Ectodermal cell (in vitro differentiated cells): Measurements from ENCODE around the gene CCDC57.

Experiments
- H3K27ac ChIP-seq: 2 replicates; pipeline ENCODE4 v1.7.0; 2013; ENCODE audit warnings: mild to moderate bottlenecking, low read depth, low read length; ENCODE audit not compliant: insufficient read depth, poor library complexity, severe bottlenecking
- H3K27me3 ChIP-seq: 2 replicates; pipeline ENCODE4 v1.7.0; 2013; ENCODE audit warnings: mild to moderate bottlenecking, low read length; ENCODE audit not compliant: insufficient read depth, control insufficient read depth, poor library complexity, severe bottlenecking
- H3K36me3 ChIP-seq: one replicate; pipeline ENCODE4 v1.7.0; 2013; ENCODE audit warnings: low read length; ENCODE audit not compliant: control insufficient read depth, insufficient read depth
- H3K4me1 ChIP-seq: one replicate; pipeline ENCODE4 v1.7.0; 2013; ENCODE audit warnings: low read length; ENCODE audit not compliant: control insufficient read depth, insufficient read depth
- H3K4me3 ChIP-seq: 2 replicates; pipeline ENCODE4 v1.7.0; 2013; ENCODE audit warnings: low read depth, low read length, control low read depth; ENCODE audit not compliant: insufficient read depth
- H3K9me3 ChIP-seq: 2 replicates; pipeline ENCODE4 v1.7.0; 2013; ENCODE audit warnings: mild to moderate bottlenecking, low read length, moderate library complexity; ENCODE audit not compliant: control insufficient read depth
- WGBS, 2 experiments: methylation state at CpG; one replicate each; pipeline ENCODE4 v1.1.7; 2013; ENCODE audit warnings: missing lambda C conversion rate in 2 of 2; 5-methylcytosine and 5-hydroxymethylcytosine counted together

CCDC57 gene

DNA sequence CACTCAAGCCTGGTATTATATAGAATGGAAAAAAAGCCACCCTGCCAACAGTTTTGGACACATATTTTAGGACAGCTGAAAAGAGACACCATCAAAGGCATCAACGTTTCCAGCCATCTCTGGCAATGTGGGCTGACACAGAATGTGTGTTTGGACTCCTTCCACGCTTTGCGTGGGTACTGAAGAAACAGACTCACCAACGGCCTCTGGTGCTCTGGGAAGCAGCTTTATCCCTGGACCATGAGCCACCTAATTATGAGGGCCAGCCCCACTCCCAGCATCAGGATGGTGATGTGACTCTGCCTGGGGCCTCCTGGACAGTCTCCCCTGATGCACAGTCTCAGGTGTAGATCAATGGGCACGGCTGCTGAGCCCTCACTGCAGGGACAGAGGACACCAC lies 27.9 kb downstream of the CCDC57 start:
- Histone ChIP-seq H3K9me3 (no peaks in the 10 kb centered on the region), H3K27ac (no peak overlapping the region), H3K4me1 (no peaks in the 10 kb centered on the region), H3K36me3 (peaks cover 5% of the 10 kb centered on the region), H3K27me3 (no peaks in the 10 kb centered on the region), H3K4me3 (no peak overlapping the region)
- 94 to 96% methylated on average over 5 of the region's 5 CpGs for WGBS, 2 experiments

DNA sequence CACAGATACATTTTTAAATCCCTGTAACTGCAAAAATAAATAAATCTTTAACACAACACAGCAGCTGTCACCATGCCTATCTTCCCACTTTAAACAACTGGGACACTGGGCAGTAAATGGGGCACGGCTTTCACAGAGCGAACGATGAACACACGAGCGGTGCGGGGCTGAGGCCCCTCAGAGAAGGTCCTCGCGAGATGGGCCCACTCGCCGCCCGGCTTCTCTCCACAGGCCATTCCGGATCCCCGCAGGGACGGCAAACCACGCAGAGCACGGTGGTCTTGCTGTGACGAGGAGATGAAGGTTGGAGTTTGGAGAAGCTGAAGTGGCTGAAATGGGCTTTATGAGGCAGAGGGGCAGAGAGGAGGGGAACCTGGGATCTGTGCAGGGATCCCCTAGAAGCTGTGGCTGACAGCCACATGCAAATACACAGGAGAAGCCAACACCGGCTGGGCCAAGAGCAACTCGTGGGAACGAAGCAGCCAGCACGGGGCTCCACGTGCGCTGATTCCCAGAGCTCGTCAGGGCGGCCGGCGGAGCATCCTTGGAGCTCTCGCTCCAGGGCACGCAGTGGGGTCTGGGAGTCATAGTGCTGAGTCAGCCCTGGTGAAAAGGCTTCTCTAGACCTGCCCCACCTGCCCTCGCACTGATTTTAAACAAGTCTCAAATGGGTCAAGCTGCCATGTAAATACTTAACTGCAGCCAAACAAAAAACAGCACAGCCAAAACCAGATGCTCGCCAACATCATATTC lies 31.7 kb downstream of the CCDC57 start:
- no peak overlapping the region for H3K27ac ChIP-seq
- no peak overlapping the region for H3K4me3 ChIP-seq
- H3K9me3 ChIP-seq: no peaks in the 10 kb centered on the region
- no peaks in the 10 kb centered on the region for H3K4me1 ChIP-seq
- peaks cover 12% of the 10 kb centered on the region for H3K36me3 ChIP-seq
- 88 to 92% methylated on average over 30 to 31 of the region's 31 CpGs for WGBS, 2 experiments
- H3K27me3 ChIP-seq: peaks cover 12% of the 10 kb centered on the region

DNA sequence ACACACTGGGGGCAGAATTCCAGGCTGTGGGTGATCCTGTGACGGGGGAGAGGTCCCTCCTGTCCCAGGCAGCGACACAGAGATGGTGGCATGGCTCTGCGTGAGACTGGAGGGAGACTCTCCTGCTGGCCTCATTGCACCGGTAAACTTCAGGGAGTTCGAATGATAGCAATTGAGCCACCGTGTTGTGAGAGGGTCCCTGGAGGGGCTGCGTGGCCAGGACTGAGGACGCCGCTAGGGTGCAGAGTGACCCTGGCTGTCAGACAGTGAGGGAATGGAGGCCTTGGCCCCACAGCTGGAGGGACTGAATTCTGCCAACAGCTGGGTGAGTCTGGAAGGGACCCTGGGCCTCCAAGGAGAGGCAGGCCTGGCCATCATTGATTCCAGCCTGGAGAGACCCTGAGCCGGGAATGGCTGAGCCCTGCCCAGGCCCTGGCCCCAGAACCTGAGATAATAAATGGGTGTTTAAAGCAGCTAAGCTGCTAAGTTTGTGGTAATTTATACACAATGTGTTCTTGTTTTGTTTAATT lies 32.6 kb downstream of the CCDC57 start:
- H3K4me3 ChIP-seq: no peak overlapping the region
- peaks cover 12% of the 10 kb centered on the region for H3K36me3 ChIP-seq
- H3K4me1 ChIP-seq: no peaks in the 10 kb centered on the region
- H3K27me3 ChIP-seq: peaks cover 21% of the 10 kb centered on the region
- WGBS, 2 experiments: 95 to 96% methylated on average over 10 of the region's 10 CpGs
- no peaks in the 10 kb centered on the region for H3K9me3 ChIP-seq
- no peak overlapping the region for H3K27ac ChIP-seq

DNA sequence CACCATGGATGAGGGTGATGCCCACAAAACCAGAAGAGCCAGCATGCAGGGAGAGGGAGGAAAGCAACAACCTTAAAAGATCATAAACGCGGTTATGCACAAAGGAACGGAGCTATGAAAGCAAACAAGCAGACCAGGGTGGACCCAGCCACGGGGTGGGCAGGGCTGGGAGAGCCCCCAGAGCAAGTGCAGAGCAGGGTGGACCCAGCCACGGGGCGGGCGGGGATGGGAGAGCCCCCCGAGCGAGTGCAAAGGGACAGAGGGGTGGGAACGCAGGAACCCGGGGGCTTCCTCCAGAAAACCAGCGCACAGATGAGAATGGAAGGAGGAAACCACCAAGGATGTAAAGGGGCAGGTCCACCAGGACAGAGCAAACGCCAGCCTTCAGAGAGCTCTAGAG lies 33.2 kb downstream of the CCDC57 start:
- H3K4me3 ChIP-seq: no peak overlapping the region
- peaks cover 12% of the 10 kb centered on the region for H3K36me3 ChIP-seq
- peaks cover under 1% of the 10 kb centered on the region for H3K4me1 ChIP-seq
- 94 to 96% methylated on average over 13 of the region's 13 CpGs for WGBS, 2 experiments
- no peaks in the 10 kb centered on the region for H3K9me3 ChIP-seq
- H3K27ac ChIP-seq: no peak overlapping the region
- peaks cover 27% of the 10 kb centered on the region for H3K27me3 ChIP-seq

DNA sequence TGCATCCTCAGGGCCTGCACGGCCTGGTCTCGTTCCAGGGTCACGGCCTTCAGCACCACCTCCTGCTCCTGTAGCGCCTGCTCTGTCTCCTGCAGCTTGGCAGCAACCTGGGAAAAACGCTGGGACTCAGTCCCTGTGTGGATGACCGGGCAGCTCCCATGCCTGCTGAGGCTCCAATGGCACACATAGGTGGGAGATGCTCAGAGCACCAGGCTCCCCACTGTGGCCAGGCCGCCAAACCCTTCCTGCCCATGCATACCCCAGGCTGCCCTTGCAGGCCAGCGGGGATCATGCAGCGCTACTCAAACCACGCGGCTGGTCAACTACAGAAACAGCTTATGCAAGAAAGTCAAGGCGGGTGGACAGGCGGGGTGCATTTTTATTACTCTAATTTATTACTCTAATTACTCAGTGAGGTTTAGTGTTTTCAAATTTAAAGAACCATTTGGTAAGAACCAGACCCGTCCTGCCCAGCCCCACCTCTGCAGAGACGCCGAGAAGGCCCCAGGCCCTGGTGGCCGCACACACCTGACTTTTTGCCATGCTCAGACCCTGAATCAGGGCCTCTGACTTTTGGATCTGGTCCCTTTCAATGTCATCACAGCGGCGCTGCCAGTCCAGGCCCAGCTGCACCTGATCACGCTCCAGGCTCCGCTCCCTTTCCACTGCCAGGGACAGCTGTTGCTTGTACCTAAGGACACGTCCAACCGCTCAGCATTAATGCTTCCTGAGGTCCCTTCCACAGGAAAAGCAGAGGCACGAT lies 34.0 kb downstream of the CCDC57 start:
- Histone ChIP-seq H3K27me3 (peaks cover 34% of the 10 kb centered on the region), H3K4me3 (no peak overlapping the region), H3K27ac (no peak overlapping the region), H3K9me3 (no peaks in the 10 kb centered on the region), H3K4me1 (peaks cover 8% of the 10 kb centered on the region), H3K36me3 (peaks cover 12% of the 10 kb centered on the region)
- 86% methylated on average over 23 to 24 of the region's 24 CpGs for WGBS, 2 experiments

DNA sequence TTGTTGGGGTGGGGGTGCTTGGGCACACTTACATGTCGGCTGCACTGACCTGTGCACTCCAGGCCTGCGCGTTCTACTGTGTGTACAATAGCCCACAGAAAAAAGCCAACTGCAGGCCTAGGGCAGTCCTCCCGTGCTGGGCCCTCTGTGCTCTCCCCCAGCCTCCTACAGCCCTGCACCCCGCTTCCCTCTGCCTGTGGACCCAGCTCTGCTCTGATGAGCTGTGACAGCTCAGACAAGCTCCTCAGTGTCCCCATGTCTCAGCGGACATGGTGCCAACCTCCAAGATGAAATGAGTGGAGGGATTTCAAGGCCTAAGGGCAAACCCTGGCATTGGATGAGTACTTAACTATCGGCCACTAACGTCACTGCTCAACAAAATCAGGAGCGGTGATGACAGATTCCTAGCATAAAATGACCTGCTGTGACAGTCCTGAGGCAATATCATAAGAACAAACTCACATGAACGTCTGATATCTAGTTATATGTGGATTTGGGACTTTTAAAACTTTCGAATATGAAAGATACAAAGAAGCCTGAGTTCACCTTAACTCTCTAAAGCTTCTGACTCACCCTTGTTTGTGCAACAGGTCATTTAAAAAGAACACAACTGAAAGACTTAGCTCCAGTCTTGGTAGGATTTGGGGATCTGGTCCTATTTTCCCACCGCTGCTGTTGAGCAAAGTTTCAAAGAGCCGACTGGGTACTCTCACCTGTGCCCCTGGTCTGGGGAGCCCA lies 34.7 kb downstream of the CCDC57 start:
- H3K9me3 ChIP-seq: no peaks in the 10 kb centered on the region
- H3K27ac ChIP-seq: no peak overlapping the region
- peaks cover 12% of the 10 kb centered on the region for H3K36me3 ChIP-seq
- no peak overlapping the region for H3K4me3 ChIP-seq
- peaks cover 12% of the 10 kb centered on the region for H3K4me1 ChIP-seq
- WGBS, 2 experiments: 95 to 96% methylated on average over 13 of the region's 13 CpGs
- peaks cover 42% of the 10 kb centered on the region for H3K27me3 ChIP-seq

DNA sequence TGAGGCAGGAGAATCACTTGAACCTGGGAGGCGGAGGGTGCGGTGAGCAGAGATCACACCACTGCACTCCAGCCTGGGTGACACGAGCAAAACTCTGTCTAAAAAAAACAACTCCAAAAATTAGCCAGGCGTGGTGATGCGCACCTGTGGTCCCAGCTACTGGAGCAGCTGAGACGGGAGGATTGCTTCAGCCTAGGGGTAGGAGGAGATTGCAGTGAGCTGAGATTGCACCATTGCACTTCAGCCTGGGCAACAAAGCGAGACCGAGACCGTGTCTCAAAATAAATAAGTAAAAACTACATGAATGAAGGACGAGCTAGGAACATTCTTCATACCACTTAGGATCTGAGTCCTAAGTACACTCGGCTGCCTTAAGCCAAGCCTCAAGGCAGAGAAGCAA lies 35.4 kb downstream of the CCDC57 start:
- no peaks in the 10 kb centered on the region for H3K9me3 ChIP-seq
- 95 to 96% methylated on average over 11 of the region's 11 CpGs for WGBS, 2 experiments

DNA sequence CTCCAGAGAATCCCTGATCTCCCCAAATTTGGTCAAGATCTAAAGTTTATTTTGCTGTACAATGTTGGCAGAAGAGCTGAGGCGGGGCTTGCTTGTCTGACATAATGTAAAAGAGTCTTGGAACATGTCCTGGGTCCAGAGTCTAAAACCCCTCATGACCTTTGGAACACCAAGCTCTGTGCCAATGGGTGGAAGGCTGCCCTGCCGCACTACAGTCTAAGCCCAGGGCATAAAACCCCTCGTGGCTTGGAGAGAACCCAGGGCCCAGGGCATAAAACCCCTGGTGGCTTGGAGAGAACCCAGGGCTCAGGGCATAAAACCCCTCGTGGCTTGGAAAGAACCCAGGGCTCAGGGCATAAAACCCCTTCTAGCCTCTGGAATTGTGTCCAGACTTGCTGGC lies 36.7 kb downstream of the CCDC57 start:
- Histone ChIP-seq H3K27me3 (peaks cover 54% of the 10 kb centered on the region), H3K4me3 (no peak overlapping the region), H3K27ac (no peak overlapping the region), H3K9me3 (no peaks in the 10 kb centered on the region), H3K36me3 (peaks cover 10% of the 10 kb centered on the region), H3K4me1 (peaks cover 12% of the 10 kb centered on the region)
- WGBS, 2 experiments: 85 to 89% methylated on average over 4 of the region's 4 CpGs

More for the DNA sequence above, 35.4 kb downstream of the CCDC57 start:
- H3K27ac ChIP-seq: no peak overlapping the region
- peaks cover 48% of the 10 kb centered on the region for H3K27me3 ChIP-seq
- H3K4me3 ChIP-seq: no peak overlapping the region
- peaks cover 12% of the 10 kb centered on the region for H3K4me1 ChIP-seq
- H3K36me3 ChIP-seq: peaks cover 12% of the 10 kb centered on the region

DNA sequence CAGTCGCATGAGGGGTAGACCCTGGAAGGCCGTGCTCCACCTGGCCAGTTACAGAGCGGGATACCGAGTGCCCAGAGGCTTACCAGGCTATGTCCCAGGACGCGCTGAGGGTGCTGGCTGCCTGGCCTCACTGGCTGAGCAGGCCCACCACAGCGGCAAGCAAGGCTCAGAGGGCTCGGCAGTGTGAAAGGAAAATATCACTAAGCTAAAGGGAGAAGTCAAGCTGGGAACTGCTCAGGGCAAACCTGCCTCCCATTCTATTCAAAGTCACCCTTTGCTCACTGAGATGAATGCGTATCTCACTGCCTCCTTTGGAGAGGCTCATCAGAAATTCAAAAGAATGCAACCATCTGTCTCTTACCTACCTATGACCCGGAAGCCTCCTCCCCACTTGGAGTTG lies 37.4 kb downstream of the CCDC57 start:
- no peaks in the 10 kb centered on the region for H3K9me3 ChIP-seq
- 11% methylated on average over 10 of the region's 10 CpGs for WGBS, 2 experiments

More for the DNA sequence above, 37.4 kb downstream of the CCDC57 start:
- Histone ChIP-seq H3K27me3 (peaks cover 54% of the 10 kb centered on the region), H3K36me3 (peaks cover 7% of the 10 kb centered on the region), H3K27ac (no peak overlapping the region), H3K4me1 (peaks cover 12% of the 10 kb centered on the region), H3K4me3 (no peak overlapping the region)
